HCT116 (cell line): ENCODE data around the gene SMARCB1. TPM values are rescaled to one million over a fixed set of nuclear protein-coding genes. Genes with fewer than 3 reads are reported as not detected.

ENCODE experiments used
- ATAC-seq: fragments of 200-7000 bp; cut with Tn5 transposase; 2 replicates; pipeline ENCODE4 v1.9.1; 2020; ENCODE audit warnings: mild to moderate bottlenecking, moderate library complexity
- BruUV-seq: library from RNA; stranded (reverse); fragments of 400-500 nt; replicated peaks from 2 replicates; lab custom pipeline; 2021; lab: Mats Ljungman, UMichigan
- CTCF ChIA-PET: fragments of 300-600 bp; sonication (Branson Sonifier 250); formaldehyde crosslinking; loops from one replicate; lab custom pipeline; 2021; ENCODE audit warnings: antibody characterized with exemption; lab: Charles Lee
- POLR2A ChIA-PET: fragments of 300-600, 350-600 bp; sonication (Branson Sonifier 250); formaldehyde crosslinking; loops from one replicate; lab custom pipeline; 2021; ENCODE audit warnings: antibody characterized with exemption; lab: Charles Lee
- RAD21 ChIA-PET, 2 experiments: fragments of 300-600 bp; sonication (Branson Sonifier 250); formaldehyde crosslinking; loops; one replicate each; lab custom pipeline; 2023; ENCODE audit warnings: low total read pairs in 2 of 2; ENCODE audit not compliant: uncharacterized antibody in 2 of 2, unreplicated experiment in 2 of 2, low non-redundant PET in 1 of 2; lab: Charles Lee
- DNase-seq: peaks from one replicate; pipeline ENCODE4 v3.0.0-alpha.2; 2010; ENCODE audit warnings: low read depth, low spot score
- H2AFZ ChIP-seq: fragments of 200-600 bp; shearing (Covaris generic), sonication (generic); 2 replicates; pipeline ENCODE4 v1.6.1; 2017; ENCODE audit warnings: low read depth, mixed run types, mixed read lengths, antibody characterized with exemption, low read length; ENCODE audit not compliant: poor library complexity, severe bottlenecking
- H3K27ac ChIP-seq: 2 replicates; pipeline ENCODE4 v1.5.1; 2012; ENCODE audit warnings: low read depth, low read length
- H3K27me3 ChIP-seq: fragments of 200-600 bp; sonication (generic); 2 replicates; pipeline ENCODE4 v1.6.1; 2016; ENCODE audit warnings: mixed run types, low read length, mixed read lengths; ENCODE audit not compliant: insufficient read depth
- H3K36me3 ChIP-seq, 2 experiments: fragments of 200-500 bp in 1 of 2; fragments of 200-600 bp in 1 of 2; sonication (Bioruptor generic) in 1 of 2; sonication (generic) in 1 of 2; 2 replicates each; pipeline versions ENCODE4 v1.5.1 to v1.6.1; 2014 to 2016; ENCODE audit warnings: low read length in 2 of 2, inconsistent platforms in 1 of 2, mixed read lengths in 1 of 2, mixed run types in 1 of 2; ENCODE audit not compliant: insufficient read depth in 2 of 2, control insufficient read depth in 1 of 2
- H3K4me1 ChIP-seq, 2 experiments: fragments of 200-600 bp in 1 of 2; sonication (generic) in 1 of 2; 2 replicates each; pipeline versions ENCODE4 v1.5.1 to v1.6.1; 2012 to 2017; ENCODE audit warnings: low read length in 2 of 2, inconsistent platforms in 1 of 2, mild to moderate bottlenecking in 1 of 2, mixed read lengths in 1 of 2, mixed run types in 1 of 2, moderate library complexity in 1 of 2; ENCODE audit not compliant: insufficient read depth in 2 of 2, control insufficient read depth in 1 of 2
- H3K4me2 ChIP-seq: fragments of 200-600 bp; sonication (generic); 2 replicates; pipeline ENCODE4 v1.6.1; 2017; ENCODE audit warnings: mixed run types, low read length, mixed read lengths
- H3K4me3 ChIP-seq, 2 experiments: fragments of 200-600 bp in 1 of 2; sonication (generic) in 1 of 2; replicated peaks in 1 of 2; 2 replicates each; pipeline ENCODE4 v1.5.1; 2011 to 2016; ENCODE audit warnings: low read length in 2 of 2, control low read depth in 1 of 2, low read depth in 1 of 2, mild to moderate bottlenecking in 1 of 2, mixed read lengths in 1 of 2, mixed run types in 1 of 2
- H3K79me2 ChIP-seq: fragments of 200-600 bp; sonication (generic); 2 replicates; pipeline ENCODE4 v1.6.1; 2017; ENCODE audit warnings: mild to moderate bottlenecking, mixed run types, low read length, moderate library complexity, mixed read lengths; ENCODE audit not compliant: insufficient read depth
- H3K9ac ChIP-seq: fragments of 200-600 bp; sonication (generic); 2 replicates; pipeline ENCODE4 v1.6.1; 2016; ENCODE audit warnings: low read length, mixed read lengths
- H3K9me2 ChIP-seq: fragments of 200-600 bp; sonication (generic), shearing (Covaris generic); 2 replicates; pipeline ENCODE4 v1.6.1; 2017; ENCODE audit warnings: mixed run types, mild to moderate bottlenecking, moderate library complexity; ENCODE audit not compliant: insufficient read depth
- H3K9me3 ChIP-seq, 2 experiments: fragments of 200-500 bp in 1 of 2; fragments of 200-600 bp in 1 of 2; sonication (Bioruptor generic) in 1 of 2; sonication (generic) in 1 of 2; 2 replicates each; pipeline ENCODE4 v1.6.1; 2014 to 2017; ENCODE audit warnings: low read length in 2 of 2, mixed read lengths in 2 of 2, inconsistent platforms in 1 of 2, low read depth in 1 of 2, mild to moderate bottlenecking in 1 of 2, mixed run types in 1 of 2, moderate library complexity in 1 of 2; ENCODE audit not compliant: control insufficient read depth in 1 of 2, insufficient read depth in 1 of 2
- H4K20me1 ChIP-seq: fragments of 200-600 bp; sonication (generic), shearing (Covaris generic); 2 replicates; pipeline ENCODE4 v1.6.1; 2017; ENCODE audit warnings: mixed run types, mild to moderate bottlenecking, moderate library complexity; ENCODE audit not compliant: insufficient read depth
- EZH2phosphoT487 ChIP-seq: fragments of 200-600 bp; IDR thresholded peaks from 2 replicates; pipeline ENCODE4 v1.6.1; 2018; ENCODE audit warnings: antibody characterized with exemption, borderline replicate concordance
- POLR2AphosphoS5 ChIP-seq: IDR thresholded peaks from 2 replicates; pipeline ENCODE4 v1.6.1; 2011; ENCODE audit warnings: mild to moderate bottlenecking, low read depth, low read length, moderate library complexity
- RAD21 ChIP-seq: IDR thresholded peaks from 2 replicates; pipeline ENCODE4 v1.6.1; 2012; ENCODE audit warnings: low read depth, mild to moderate bottlenecking
- REST ChIP-seq: IDR thresholded peaks from 2 replicates; pipeline ENCODE4 v1.6.1; 2012; ENCODE audit warnings: low read depth
- SP1 ChIP-seq: IDR thresholded peaks from 2 replicates; pipeline ENCODE4 v1.6.1; 2012; ENCODE audit warnings: low read depth
- SRF ChIP-seq: IDR thresholded peaks from 2 replicates; pipeline ENCODE4 v1.6.1; 2012; ENCODE audit warnings: low read depth
- YY1 ChIP-seq: IDR thresholded peaks from 2 replicates; pipeline ENCODE4 v1.6.1; 2011; ENCODE audit warnings: low read length, low read depth, moderate library complexity, mild to moderate bottlenecking; ENCODE audit not compliant: insufficient replicate concordance; ENCODE audit errors: extremely low read depth
- ZBTB33 ChIP-seq: IDR thresholded peaks from 2 replicates; pipeline ENCODE4 v1.6.1; 2011; ENCODE audit warnings: mild to moderate bottlenecking, low read length, moderate library complexity; ENCODE audit not compliant: insufficient replicate concordance; ENCODE audit errors: extremely low read depth
- intact Hi-C: fragments of 100-400 bp; cut with micrococcal nuclease; formaldehyde crosslinking; loops from 2 replicates; pipeline ENCODE4 v1.10.0; 2022
- total RNA-seq: library from RNA; stranded (reverse); gene quantifications from one replicate; pipeline ENCODE4 v1.2.1, GENCODE V29; 2021; ENCODE audit not compliant: unreplicated experiment

SMARCB1 gene
- total RNA-seq, 1 experiment from 2014 or later = 101 TPM

- Histone ChIP-seq H4K20me1 (peaks cover 8% of the 10 kb centered on the region; the same call in 1 of the 2 replicates), H3K9me2 (no peaks in the 10 kb centered on the region), H3K36me3 (peaks cover 0 to 5% of the 10 kb centered on the region in 2 experiments; a peak in 1 of 4 replicates), H3K4me2 (no peak overlapping the region), H3K9me3 (no peaks in the 10 kb centered on the region), H3K27me3 (no peaks in the 10 kb centered on the region), H2AFZ (no peak overlapping the region), H3K79me2 (peaks cover 61% of the 10 kb centered on the region), H3K4me1 (peaks cover 11 to 24% of the 10 kb centered on the region in 2 experiments; a peak in 3 of 4 replicates), H3K9ac (no peak overlapping the region), H3K27ac (no peak overlapping the region), H3K4me3 (no peak overlapping the region)
- ChIA-PET CTCF (interaction anchor here (0.6 kb wide), 1 partner anchor 593 kb away, joined by 3 read pairs; no protein-coding TSS in a partner anchor), RAD21 (no interaction called here), POLR2A (interaction anchor here (2.6 kb wide), 1 partner anchor 18 kb away, joined by 8 read pairs; no protein-coding TSS in a partner anchor)
- intact Hi-C loops = no loop called here
- ATAC-seq (no peak), DNase-seq (no peak)
- BruUV-seq = no TSS peak
- no peak for TF ChIP-seq SRF
- no peak for TF ChIP-seq REST
- no peak for TF ChIP-seq ZBTB33
- TF ChIP-seq RAD21 = no peak
- no peak for TF ChIP-seq YY1
- no peak for TF ChIP-seq SP1
- TF ChIP-seq EZH2phosphoT487 = no peak
- TF ChIP-seq POLR2AphosphoS5 = no peak
These were observed 2.4 kb downstream of the SMARCB1 start for GRCh38 chr22:23789121-23789520.
